ENCODE measurements around the gene CCL16.

DNA sequence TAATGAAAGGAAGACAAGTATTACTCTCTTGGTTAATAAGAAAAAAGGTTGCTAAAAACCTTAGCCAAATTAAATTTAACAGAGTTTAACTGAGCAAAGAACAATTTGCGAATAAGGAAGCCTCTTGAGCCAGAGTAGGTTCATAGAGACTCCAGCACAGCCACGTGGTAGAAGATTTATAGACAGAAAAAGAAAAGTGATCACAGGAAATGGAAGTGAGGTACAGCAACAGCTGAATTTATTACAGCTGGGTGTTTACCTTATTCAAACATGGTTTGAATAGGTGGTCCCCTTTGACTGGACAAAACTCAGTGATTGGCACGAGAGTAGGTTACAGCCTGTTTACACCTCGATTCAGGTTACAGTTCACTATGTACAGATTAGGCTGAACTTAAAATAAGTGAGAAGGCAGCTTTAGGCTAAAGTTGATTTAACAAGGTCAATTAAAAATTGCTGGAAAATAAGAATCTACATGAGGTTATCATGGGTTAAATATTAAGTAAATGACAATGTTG, 23.4 kb upstream of the CCL16 start:
- TF ChIP-seq POLR2A (IDR thresholded peaks at IDR 0.05): no peak
- TF ChIP-seq CTCF (IDR thresholded peaks at IDR 0.05): no peak
